Measurements from ENCODE around the gene RNF207.
"Not testable (repeated sequence)": the region's sequence is repeated elsewhere in the genome, so short reads cannot be mapped to it uniquely, and the experiment has no call there.

The RNF207 gene

DNA sequence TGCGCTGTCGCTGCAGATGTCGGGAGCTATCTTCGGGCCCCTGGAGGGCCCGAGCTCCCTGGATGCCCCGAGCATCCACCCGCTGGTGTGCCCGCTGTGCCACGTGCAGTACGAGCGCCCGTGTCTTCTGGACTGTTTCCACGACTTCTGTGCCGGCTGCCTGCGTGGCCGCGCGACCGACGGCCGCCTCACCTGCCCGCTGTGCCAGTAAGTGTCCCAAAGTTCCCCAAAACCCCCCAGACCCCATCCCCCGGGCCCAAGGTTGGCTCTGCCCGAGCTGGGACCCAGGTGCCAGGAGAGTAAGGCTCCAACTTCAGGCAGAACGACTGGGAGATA lies 569 bp downstream of the RNF207 start:
- no peak for DNase-seq

DNA sequence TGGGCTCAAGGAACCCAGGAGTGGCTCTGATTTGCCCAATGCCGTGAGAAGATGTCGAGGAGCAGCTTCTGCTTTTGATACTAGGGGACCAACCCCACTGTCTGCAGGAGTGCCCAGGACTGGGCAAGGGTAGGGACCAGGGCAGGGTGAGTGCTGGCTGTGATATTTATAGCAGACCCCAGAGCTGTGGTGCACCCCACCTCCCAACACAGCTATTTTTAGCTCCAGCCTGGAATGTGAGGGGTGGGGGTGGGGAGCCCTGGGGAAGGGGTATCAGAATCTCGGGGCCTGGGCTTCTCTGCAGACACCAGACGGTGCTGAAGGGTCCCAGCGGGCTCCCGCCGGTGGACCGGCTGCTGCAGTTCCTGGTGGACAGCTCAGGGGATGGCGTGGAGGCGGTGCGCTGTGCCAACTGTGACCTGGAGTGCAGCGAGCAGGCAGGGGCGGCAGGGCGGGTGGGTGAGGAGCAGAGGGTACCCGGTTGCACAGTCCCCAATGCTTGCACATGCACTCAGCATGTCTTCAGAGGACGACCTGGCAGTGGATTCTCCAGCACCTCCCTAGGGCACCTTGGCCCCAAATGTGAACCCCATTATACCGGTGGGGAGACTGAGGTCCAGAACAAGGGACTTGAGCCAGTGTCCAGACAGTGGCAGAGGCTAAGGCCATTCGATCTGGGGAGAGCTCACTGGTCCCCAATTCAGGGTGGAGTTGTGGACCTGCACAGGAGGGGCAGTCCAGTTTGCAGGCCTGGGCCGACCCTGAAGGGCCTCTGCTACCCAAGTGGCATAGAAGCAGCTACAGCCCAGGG lies 1.4 kb downstream of the RNF207 start:
- no peak for DNase-seq

DNA sequence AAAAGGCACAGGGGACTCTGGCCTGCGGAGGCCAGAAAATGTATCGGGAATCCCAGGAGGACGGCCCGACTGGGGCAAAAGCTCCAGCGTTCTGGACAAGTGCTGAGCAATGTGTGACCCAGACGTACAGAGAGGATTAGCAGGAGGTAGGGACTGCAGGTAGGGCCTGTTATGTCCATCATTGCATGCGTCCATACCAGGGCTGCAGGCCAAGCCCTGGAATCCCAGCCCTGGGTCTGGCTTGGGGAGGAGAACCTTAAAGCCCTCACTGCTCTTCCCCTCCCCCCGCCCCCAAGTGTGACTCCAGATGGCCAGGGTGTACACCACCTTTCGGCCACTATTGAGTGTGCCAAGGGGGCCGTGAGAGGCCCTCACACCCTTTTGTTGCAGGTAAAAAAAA lies 2.0 kb downstream of the RNF207 start:
- DNase-seq = no peak

DNA sequence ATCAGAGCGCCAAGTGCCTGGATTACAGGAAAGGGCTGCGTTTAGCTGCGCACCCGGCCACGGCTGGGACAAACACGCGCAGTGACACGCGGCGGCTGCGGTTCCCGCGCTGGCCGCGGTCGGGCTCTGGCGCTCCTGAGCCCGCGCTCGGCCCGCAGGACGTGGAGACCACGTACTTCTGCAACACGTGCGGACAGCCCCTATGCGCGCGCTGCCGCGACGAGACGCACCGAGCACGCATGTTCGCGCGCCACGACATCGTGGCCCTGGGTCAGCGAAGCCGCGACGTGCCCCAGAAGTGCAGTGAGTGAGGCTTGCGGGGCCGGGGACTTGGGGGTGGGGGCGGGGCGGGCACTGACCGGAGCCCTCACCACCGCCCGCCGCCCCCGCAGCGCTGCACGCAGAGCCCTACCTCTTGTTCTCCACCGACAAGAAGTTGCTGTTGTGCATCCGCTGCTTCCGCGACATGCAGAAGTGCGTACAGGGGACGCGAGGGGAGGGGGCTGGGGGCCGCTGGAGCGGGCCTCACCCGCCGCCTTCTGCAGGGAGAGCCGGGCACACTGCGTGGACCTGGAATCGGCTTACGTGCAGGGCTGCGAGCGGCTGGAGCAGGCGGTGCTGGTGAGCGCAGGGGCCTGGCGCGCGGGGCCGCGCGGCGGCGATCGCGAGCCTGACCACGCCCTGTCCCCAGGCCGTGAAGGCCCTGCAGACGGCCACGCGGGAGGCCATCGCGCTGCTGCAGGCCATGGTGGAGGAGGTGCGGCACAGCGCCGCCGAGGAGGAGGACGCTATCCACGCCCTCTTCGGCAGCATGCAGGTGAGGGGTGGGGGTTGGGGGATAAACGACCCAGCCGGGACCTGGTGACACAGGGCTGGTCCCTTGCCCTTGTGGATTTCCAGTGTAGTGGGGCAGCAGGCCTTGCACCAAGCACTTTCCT lies 3.1 kb downstream of the RNF207 start:
- DNase-seq = no peak

DNA sequence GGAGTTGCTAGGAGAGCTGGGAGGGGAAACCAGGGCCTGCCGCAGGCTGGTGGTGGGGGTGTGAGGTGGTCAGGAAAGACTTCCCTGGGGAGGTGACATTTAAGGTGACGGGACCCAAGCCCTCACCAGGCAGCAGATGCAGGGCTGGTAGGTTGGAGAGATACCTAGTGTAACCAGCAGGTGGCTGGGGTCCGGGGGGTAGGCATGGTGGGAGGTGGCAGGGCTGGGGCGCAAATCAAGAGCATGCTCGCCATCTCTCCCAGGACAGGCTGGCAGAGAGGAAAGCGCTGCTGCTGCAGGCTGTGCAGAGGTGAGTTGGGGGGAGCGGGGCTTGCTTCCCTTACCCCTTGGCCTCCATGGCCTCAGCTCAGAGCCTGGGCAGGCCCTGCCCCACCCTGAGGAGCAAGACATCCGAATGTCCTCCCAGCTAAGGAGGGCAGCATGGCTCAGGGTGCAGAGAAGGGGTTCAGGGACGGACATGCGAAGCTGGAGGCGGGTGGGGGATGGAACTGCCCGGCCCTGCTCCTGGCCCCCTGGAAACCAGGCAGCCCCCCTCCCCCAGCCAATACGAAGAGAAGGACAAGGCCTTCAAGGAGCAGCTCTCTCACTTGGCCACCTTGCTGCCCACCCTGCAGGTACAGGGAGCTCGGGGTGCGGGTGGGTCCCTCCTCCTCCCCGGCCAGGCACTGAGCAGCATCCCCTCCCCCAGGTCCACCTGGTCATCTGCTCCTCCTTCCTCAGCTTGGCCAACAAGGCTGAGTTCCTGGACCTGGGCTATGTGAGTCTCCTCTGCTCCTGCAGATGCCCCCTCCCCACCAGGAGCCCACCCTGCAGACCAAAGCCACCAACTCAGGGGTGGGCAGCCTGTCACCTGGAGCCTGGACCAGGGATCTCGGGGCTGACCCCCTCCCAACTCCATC lies 4.0 kb downstream of the RNF207 start:
- DNase-seq = no peak

DNA sequence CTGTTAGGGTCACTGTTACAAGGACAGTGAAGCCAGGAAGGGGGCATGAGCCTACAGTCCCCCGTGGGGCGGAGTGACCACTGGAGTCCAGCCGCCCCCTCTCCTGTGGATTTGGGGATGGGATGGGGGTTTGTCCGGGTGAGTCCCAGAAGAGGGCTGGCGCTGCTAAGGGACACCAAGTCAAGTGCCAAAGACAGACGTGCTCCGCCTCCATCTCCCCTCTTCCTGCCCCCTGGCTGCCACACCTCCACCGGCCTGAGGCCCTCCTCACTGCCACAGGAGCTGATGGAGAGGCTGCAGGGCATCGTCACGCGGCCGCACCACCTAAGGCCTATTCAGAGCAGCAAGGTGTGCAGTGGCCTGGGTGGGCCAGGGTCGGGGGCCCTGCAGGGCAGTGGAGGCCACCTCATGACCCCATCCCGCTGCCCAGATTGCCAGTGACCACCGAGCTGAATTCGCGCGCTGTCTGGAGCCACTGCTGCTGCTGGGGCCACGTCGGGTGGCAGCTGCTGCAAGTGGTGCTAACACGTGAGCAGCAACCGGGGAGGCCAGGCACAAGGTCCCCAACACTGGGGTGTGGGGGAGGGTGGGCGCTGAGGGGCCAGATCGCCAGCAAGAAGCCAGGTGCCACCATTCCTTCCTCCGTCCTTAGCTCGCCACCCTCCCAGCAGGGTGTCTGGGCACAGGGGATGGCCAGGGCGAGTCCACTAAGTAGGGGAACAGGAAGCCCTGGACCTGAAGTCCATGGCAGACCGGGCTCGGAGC lies 4.9 kb downstream of the RNF207 start:
- no peak for DNase-seq

DNA sequence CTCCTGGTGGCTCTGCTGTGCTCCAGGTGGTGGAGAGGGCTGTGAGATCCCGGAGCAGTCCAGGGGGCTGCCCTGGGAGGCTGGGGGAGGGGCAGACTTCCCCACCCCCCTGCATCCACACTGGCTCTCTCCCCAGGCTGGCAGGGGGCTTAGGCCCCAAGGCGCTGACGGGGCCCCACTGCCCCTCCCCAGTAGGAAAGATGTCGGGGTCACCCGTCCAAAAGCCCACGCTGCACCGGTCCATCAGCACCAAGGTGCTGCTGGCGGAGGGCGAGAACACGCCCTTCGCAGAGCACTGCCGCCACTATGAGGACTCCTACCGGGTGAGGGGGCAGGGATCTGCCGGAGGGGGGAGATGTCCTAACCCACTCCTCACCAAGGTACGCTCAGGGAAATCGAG lies 5.8 kb downstream of the RNF207 start:
- no peak for DNase-seq

DNA sequence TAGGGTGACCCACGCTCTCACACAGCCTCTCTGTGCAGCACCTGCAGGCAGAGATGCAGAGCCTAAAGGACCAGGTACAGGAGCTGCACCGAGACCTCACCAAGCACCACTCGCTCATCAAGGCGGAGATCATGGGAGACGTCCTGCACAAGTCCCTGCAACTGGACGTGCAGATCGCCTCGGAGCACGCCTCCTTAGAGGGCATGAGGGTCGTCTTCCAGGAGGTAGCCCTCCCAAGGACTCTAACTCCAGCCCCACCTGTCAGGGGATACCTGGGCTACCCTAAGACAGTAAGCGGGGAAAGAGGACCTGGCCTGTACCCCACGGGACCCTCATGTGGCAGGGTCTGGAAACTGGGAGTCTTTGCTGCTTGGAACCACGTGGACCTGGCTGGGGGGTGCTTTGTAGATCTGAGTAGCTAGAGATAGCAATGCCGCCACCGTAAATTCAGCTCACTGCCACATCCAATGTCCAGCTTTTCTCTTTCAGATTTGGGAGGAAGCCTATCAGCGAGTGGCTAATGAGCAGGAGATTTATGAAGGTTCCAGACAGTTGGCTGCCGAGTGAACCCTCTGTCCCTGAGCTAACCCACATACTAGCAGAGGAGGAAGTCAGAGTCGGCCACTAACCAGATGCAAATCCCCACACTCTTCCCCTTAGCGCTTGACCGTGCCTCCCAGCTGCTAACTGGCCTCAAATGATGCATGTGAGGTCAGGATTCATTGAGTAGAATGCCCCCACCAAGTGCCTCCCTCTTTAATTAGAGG lies 6.5 kb downstream of the RNF207 start:
- DNase-seq = no peak

DNA sequence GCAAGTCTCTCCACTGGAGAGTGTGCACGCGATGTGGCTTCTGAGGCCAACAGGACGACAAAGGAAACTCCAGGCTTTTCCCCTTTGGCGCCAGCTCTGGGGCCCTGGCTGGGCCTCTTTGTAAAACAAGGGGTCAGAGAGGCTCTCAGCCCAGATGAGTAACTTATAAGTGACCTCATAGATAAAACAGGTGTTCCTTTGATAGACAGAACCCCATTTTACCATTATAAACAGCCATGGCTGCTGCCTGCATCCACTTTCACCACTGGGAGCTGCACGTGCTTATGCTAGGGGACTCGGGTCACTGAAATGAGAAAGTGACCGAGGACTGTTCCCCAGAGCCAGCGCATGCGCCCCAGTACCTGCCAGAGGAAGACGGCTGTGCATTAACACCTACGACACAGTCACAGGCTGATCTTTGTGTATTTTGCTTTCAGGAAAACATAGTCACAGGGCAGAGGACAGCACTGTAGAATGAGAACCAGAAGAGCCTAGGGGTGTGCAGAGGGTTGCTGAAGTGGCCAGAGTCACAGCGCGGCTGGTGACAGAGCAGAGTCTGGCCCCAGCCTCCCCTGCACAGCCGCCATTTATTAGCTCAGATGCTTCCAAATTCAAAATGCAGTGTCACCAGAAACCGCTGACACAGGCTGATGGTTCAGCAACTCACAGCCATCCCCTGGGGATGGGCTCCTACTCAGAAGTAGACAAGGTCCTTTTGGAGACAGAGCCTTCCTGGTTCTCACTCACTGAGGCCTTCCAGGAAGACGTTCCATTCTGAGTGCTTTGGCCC lies 12.7 kb downstream of the RNF207 start:
- no peak for DNase-seq

DNA sequence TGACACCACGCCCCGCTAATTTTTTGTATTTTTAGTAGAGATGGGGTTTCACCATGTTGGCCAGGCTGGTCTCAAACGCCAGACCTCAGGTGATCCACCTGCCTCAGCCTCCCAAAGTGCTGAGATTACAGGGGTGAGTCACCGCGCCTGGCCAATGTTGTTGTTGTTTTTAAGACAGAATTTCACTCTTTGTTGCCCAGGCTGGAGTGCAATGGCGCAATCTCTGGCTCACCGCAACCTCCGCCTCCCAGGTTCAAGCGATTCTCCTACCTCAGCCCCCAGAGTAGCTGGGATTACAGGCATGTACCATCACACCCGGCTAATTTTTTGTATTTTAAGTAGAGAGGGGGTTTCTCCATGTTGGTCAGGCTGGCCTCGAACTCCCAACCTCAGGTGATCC lies 13.7 kb downstream of the RNF207 start:
- DNase-seq = not testable (repeated sequence)

DNA sequence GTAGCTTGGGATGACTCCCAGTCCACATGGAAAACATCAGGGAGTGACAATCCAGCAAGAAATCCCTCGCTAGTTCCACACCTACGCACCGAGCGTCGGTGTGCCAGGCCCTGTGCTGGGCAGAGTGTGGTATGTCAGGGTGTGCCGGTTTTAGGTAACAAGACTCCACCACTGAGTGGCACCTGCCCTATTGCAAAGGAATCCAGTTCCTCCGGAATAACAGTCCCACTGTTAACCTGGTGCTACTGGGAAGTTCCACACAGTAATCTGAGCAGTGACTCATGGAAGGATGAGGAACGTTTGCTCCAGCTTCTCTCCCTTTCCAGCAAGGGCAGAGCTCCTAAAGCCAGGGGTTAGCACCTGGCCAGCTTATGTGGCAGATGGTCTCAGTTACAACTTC lies 14.3 kb downstream of the RNF207 start:
- DNase-seq = no peak

DNA sequence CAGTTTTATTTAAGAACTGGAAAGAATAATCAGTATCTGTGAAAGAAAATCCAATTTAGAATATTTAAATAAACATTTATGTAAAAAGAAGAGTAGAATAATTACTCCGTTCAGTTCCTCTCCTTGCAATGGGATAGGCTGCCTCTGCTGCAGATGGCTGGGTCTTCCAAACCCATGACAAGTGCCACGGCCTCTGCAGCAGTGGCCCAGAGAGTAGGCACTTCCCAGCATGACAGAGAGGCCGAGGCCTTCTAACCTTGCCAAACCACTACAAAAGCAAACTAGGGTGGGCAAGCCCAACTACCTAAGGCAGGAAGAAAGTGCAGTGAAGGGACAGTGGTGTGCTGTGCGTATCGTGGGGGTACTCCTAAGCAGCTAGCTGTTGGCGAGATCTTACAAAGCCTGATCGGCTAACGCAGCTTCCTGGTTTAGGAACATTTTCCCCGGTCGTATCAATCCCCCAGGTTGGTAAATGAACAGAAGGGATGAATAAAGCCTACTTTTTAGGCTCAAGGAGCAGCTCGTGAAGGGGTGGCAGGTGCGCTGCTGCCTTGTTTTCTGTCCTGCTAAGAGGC lies 15.4 kb downstream of the RNF207 start:
- DNase-seq = no peak

DNA sequence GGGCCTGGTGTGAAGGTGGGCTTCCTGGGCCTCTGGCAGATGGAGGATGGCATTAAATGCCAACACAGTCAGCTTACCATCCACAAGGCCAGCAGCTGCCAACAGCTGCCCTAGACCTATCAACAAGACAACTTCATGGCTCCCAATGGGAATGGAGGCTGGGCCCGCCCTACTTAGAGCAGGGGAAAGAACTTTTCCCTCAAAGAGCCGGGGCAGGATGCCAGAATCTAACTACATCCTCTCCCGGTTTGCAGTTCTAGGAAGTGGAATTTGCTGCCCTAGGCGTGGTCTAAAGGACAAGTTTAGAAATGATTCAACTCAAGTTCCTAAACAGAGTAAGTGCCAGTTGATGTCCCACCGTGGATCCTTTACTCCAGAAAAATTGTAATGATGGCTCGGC lies 16.7 kb downstream of the RNF207 start:
- no peak for DNase-seq

DNA sequence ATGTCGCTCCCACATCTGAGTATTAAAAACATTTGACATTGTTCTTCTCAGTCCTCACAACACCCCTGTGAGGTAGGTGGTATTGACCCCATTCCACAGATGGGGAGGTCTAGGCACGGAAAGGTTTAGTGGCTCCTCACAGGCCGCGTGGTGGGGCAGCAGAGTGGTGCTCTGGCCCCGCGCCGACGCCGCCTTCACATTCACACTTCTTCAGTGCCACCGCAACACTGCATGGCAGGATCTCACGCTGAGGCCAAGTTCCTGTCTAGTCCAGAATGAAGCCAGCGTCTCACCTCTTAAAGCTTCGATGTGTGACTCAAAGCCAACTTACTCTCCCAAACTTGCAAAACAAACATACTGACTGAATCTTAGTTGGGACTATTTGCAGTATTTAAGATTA lies 17.7 kb downstream of the RNF207 start:
- no peak for DNase-seq

DNA sequence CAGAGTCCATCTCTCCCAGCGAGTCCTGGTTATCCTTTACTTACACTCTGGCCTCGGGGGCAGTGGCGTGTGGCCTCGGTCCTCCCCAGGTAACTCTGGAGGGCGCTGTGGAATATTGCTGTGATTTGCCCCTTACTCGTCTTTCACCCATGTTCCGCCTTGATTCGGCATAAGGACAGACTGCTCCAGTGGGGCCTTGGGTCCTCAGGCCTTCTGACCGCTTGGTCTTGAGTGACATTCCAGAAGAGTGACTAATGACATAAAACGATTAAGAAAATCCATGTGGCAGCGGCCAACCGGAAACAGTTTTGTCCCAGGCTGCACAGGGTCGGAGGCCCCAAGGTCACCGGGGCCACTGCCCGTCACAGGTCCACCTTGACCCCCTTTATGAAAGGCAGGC lies 18.8 kb downstream of the RNF207 start:
- no peak for DNase-seq

DNA sequence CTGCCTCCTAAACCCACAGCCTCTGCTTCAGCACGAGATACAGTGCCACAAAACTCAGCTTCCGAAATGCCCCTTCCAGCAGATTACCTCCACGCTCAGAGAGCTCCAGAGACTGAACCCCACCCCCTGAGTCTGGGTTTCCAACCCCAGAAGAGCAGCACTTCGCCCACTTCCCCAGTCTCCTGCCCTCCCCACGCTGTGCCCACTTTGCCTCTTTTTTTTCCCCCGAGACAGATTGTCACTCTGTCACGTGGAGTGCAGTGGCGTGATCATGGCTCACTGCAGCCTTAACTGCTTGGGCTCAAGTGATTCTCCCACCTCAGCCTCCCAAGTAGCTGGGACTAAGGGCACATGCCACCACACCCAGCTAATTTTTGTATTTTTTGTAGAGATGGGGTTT lies 19.7 kb downstream of the RNF207 start:
- DNase-seq = no peak

DNA sequence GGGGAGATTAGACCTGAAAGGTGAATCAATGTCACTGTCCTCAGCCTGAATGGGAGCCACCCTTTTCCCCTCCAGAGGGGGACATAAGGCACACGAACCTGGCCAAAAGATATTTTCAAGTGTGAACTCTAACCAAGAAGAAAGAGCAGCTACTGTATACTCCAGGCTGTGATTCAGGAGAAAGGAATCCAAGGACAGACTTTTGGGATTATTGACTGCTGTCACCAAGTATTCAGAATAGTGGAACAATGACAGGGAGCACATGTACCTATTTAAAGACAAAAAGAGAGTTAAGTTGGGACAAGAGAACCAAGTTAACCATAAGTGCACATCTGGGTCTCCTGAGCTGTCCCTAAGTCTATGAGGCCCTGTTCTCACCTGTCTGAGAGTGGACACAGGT lies 27.5 kb downstream of the RNF207 start:
- no peak for DNase-seq

DNA sequence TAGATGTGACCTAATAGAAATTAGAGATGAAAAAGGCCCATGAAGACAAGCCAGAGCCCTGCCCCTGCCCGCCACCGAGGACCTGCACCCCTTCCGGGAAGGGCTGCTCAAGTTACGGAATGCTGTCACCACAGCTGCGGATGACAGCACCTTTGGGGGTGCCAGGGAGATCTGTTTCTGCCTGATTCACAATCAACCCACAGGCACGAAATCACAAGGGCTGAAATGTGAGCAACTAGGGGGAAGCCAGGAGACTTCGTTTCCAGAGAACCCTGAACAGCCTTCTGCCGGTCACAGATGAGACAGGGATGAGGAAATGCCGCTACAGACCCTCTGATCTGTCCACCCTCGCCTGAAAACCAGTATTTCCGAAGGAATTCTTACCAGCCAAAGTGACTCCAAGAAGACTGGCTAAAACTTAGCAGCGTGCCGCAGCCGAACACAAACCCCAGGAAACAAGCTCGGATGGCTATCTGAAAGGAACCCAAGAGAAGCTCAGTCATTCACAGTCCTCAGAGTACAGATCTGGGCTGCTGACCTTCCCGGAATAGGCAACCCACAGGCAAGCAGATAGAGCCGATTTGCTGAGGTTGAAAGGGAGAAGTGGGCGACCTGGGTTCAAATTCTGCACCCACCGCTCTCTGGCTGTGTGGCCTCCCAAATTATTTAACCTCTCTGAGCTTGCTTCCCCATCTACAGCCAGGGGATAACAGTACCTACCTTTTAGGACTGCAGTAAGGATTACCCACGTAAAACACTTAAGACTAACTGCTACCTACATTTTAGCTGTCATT lies 28.8 kb downstream of the RNF207 start:
- DNase-seq = no peak

DNA sequence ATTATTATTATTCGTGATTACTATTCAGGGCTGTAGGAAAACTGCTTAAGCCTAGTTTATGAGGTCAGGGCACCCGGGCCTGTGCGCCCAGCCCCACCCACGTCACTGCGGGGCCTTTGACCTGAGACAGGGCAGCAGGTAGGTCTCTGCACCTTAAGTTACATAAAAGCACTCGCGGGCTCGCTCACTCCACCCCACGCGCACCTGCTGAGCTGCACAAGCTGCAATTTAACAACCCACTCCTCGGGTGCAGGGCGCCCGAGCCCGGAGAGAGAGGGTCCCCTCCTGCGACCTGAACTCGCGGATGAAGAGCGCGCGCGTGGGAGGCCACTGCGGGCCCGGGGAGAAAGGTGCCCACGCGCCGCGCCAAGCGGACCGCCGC lies 29.4 kb downstream of the RNF207 start:
- DNase-seq = no peak

DNA sequence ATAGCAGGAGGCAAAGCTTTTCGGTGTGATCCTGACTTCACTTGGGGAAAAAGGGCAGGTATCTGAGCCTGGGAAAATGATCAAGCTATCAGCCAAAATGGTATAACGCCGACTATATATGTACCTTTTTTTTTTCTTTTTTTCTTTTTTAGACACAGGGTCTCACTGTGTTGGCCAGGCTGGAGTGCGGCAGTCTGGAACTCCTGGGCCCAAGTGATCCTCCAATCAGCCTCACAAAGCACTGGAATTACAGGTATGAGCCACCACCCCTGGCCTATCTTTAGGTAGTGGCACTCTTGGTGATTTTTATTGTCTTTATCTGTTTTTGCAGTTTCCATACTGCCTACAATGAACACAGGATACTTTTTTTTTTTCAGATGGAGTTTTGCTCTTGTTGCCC lies 31.2 kb downstream of the RNF207 start:
- no peak for DNase-seq
